ENCODE data around the gene MAPKAPK5.
"Not testable (repeated sequence)": the region's sequence is repeated elsewhere in the genome, so short reads cannot be mapped to it uniquely, and the experiment has no call there.

The MAPKAPK5 gene

GRCh38 chr12:111828338-111828979 lies 13.6 kb upstream of the MAPKAPK5 start:
- no peak for DNase-seq

GRCh38 chr12:111829635-111830034 lies 12.4 kb upstream of the MAPKAPK5 start:
- not testable (repeated sequence) for DNase-seq

GRCh38 chr12:111834740-111835386 lies 7.2 kb upstream of the MAPKAPK5 start:
- DNase-seq, result not testable (repeated sequence)

- DNase-seq, result not testable (repeated sequence)
Measured at GRCh38 chr12:111835531-111836181, 6.4 kb upstream of the MAPKAPK5 start.

GRCh38 chr12:111838353-111838752 lies 3.7 kb upstream of the MAPKAPK5 start:
- DNase-seq, result no peak

GRCh38 chr12:111840807-111841206 lies 1.2 kb upstream of the MAPKAPK5 start:
- no peak for DNase-seq

- DNase-seq, result no peak
Measured at GRCh38 chr12:111841236-111841749, 735 bp upstream of the MAPKAPK5 start.

GRCh38 chr12:111842556-111843396 lies 748 bp downstream of the MAPKAPK5 start:
- DNase-seq, result no peak

GRCh38 chr12:111846016-111846415 lies 4.0 kb downstream of the MAPKAPK5 start:
- no peak for DNase-seq

- DNase-seq, result no peak
Measured at GRCh38 chr12:111850526-111850925, 8.5 kb downstream of the MAPKAPK5 start.

GRCh38 chr12:111858186-111858585 lies 16.2 kb downstream of the MAPKAPK5 start:
- DNase-seq, result no peak

GRCh38 chr12:111858778-111859177 lies 16.8 kb downstream of the MAPKAPK5 start:
- no peak for DNase-seq

- no peak for DNase-seq
Measured at GRCh38 chr12:111864913-111865312, 22.9 kb downstream of the MAPKAPK5 start.

GRCh38 chr12:111867531-111867930 lies 25.5 kb downstream of the MAPKAPK5 start:
- no peak for DNase-seq

GRCh38 chr12:111868676-111869588 lies 26.9 kb downstream of the MAPKAPK5 start:
- DNase-seq, result no peak

GRCh38 chr12:111869671-111870070 lies 27.6 kb downstream of the MAPKAPK5 start:
- DNase-seq, result no peak

GRCh38 chr12:111870216-111870615 lies 28.2 kb downstream of the MAPKAPK5 start:
- no peak for DNase-seq

GRCh38 chr12:111870706-111871105 lies 28.7 kb downstream of the MAPKAPK5 start:
- DNase-seq, result no peak

GRCh38 chr12:111873113-111873512 lies 31.1 kb downstream of the MAPKAPK5 start:
- DNase-seq, result no peak

- DNase-seq, result no peak
Measured at GRCh38 chr12:111881716-111882115, 39.7 kb downstream of the MAPKAPK5 start.

- DNase-seq, result no peak
Measured at GRCh38 chr12:111886662-111887545, 44.9 kb downstream of the MAPKAPK5 start.
